ENCODE results near the gene STK32A. TPM values are rescaled to one million over a fixed set of nuclear protein-coding genes. Genes with fewer than 3 reads are reported as not detected.

The STK32A gene
- total RNA-seq, 1 experiment from 2014 or later = 6.8 TPM

DNA sequence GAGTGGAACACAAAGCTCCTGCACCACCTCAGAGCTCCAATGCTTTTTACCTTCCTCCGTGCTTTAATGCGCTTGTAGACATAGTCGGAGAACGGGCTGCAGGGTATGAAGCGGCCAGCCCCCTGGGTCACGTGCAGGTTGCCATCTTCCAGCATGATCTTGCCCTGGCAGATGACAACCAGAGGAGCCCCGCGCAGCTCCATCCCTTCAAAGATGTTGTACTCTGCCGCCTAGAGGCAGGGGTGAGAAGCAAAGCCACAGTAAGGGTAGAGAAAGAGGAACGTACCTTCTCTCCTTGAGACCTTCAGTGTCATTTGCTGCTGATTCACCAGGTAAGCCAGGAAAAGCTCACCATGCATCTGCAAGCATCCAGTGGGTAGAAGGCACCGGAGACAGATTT lies 162.8 kb downstream of the STK32A start:
- Histone ChIP-seq H3K27ac (ENCODE audit: low read length) (no peak overlapping the region), H2AFZ (ENCODE audit: low read length) (no peak overlapping the region), H3F3A (ENCODE audit: low read length, unreplicated experiment) (no peaks in the 10 kb centered on the region), H3K4me2 (ENCODE audit: low read length) (no peak overlapping the region), H3K27me3 (ENCODE audit: low read length) (no peaks in the 10 kb centered on the region), H3K9me3 (ENCODE audit: low read length) (no peaks in the 10 kb centered on the region), H3K79me2 (ENCODE audit: low read length) (no peaks in the 10 kb centered on the region), H4K20me1 (ENCODE audit: low read length) (no peaks in the 10 kb centered on the region), H3K36me3 (ENCODE audit: low read depth, low read length) (no peaks in the 10 kb centered on the region), H3K9me2 (replicated peaks; ENCODE audit: low read length) (no peaks in the 10 kb centered on the region), H3K4me3 (ENCODE audit: low read length) (no peak overlapping the region), H3K9ac (ENCODE audit: low read length) (no peak overlapping the region), H3K4me1 (ENCODE audit: insufficient read depth, low read length) (no peaks in the 10 kb centered on the region)
- DNase-seq (no peak), ATAC-seq (no peak)
- ChIA-PET CTCF (no interaction called here), POLR2A (ENCODE audit: unreplicated experiment) (interaction anchor here (0.6 kb wide), 1 partner anchor 163 kb away, joined by 3 read pairs; the partner anchor contains the start of gene STK32A)
- intact Hi-C loops (cut with micrococcal nuclease) = no loop called here
- no TSS peak for BruUV-seq (replicated peaks)
- TF ChIP-seq, protein P1, sequence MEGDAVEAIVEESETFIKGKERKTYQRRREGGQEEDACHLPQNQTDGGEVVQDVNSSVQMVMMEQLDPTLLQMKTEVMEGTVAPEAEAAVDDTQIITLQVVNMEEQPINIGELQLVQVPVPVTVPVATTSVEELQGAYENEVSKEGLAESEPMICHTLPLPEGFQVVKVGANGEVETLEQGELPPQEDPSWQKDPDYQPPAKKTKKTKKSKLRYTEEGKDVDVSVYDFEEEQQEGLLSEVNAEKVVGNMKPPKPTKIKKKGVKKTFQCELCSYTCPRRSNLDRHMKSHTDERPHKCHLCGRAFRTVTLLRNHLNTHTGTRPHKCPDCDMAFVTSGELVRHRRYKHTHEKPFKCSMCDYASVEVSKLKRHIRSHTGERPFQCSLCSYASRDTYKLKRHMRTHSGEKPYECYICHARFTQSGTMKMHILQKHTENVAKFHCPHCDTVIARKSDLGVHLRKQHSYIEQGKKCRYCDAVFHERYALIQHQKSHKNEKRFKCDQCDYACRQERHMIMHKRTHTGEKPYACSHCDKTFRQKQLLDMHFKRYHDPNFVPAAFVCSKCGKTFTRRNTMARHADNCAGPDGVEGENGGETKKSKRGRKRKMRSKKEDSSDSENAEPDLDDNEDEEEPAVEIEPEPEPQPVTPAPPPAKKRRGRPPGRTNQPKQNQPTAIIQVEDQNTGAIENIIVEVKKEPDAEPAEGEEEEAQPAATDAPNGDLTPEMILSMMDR (conservative IDR thresholded peaks at IDR 0.05; ENCODE audit: low read depth, low read length) = peak; percentile 19; the same call in 1 of the 2 replicates
- TF ChIP-seq EZH2phosphoT487 (IDR thresholded peaks at IDR 0.05; ENCODE audit: borderline replicate concordance, low read length) (no peak), EZH2 (IDR thresholded peaks at IDR 0.05; ENCODE audit: low read length, unreplicated experiment) (no peak)

- no peaks in the 10 kb centered on the region for H3F3A ChIP-seq (ENCODE audit: low read length, unreplicated experiment)
- ChIA-PET POLR2A (ENCODE audit: unreplicated experiment) (no interaction called here), CTCF (no interaction called here)
- H3K4me2 ChIP-seq (ENCODE audit: low read length) = no peak overlapping the region
- no peaks in the 10 kb centered on the region for H3K27me3 ChIP-seq (ENCODE audit: low read length)
- no peaks in the 10 kb centered on the region for H3K9me2 ChIP-seq (replicated peaks; ENCODE audit: low read length)
- no peak overlapping the region for H3K27ac ChIP-seq (ENCODE audit: low read length)
- intact Hi-C loops (cut with micrococcal nuclease) = no loop called here
- no peak overlapping the region for H2AFZ ChIP-seq (ENCODE audit: low read length)
- H3K79me2 ChIP-seq (ENCODE audit: low read length) = no peaks in the 10 kb centered on the region
- no peak for ATAC-seq
- no peaks in the 10 kb centered on the region for H3K9me3 ChIP-seq (ENCODE audit: low read length)
- BruUV-seq (replicated peaks) = no TSS peak
- no peak overlapping the region for H3K9ac ChIP-seq (ENCODE audit: low read length)
- no peaks in the 10 kb centered on the region for H4K20me1 ChIP-seq (ENCODE audit: low read length)
- DNase-seq = no peak
- no peak for TF ChIP-seq EZH2 (IDR thresholded peaks at IDR 0.05; ENCODE audit: low read length, unreplicated experiment)
- no peak for TF ChIP-seq EZH2phosphoT487 (IDR thresholded peaks at IDR 0.05; ENCODE audit: borderline replicate concordance, low read length)
- TF ChIP-seq, protein P1 (conservative IDR thresholded peaks at IDR 0.05; ENCODE audit: low read depth, low read length) = no peak
- H3K36me3 ChIP-seq (ENCODE audit: low read depth, low read length) = no peaks in the 10 kb centered on the region
- peaks cover 7% of the 10 kb centered on the region for H3K4me1 ChIP-seq (ENCODE audit: insufficient read depth, low read length)
- no peak overlapping the region for H3K4me3 ChIP-seq (ENCODE audit: low read length)
Observed at GRCh38 chr5:147398860-147399259, 164.0 kb downstream of the STK32A start.

GRCh38 chr5:147400126-147400809 lies 165.4 kb downstream of the STK32A start:
- Histone ChIP-seq H3K9ac (ENCODE audit: low read length) (no peak overlapping the region), H2AFZ (ENCODE audit: low read length) (no peak overlapping the region), H3K36me3 (ENCODE audit: low read depth, low read length) (no peaks in the 10 kb centered on the region), H4K20me1 (ENCODE audit: low read length) (no peaks in the 10 kb centered on the region), H3K4me2 (ENCODE audit: low read length) (no peak overlapping the region), H3F3A (ENCODE audit: low read length, unreplicated experiment) (no peaks in the 10 kb centered on the region), H3K27me3 (ENCODE audit: low read length) (no peaks in the 10 kb centered on the region), H3K4me1 (ENCODE audit: insufficient read depth, low read length) (peaks cover 17% of the 10 kb centered on the region), H3K9me3 (ENCODE audit: low read length) (no peaks in the 10 kb centered on the region), H3K9me2 (replicated peaks; ENCODE audit: low read length) (no peaks in the 10 kb centered on the region), H3K4me3 (ENCODE audit: low read length) (no peak overlapping the region), H3K27ac (ENCODE audit: low read length) (no peak overlapping the region), H3K79me2 (ENCODE audit: low read length) (no peaks in the 10 kb centered on the region)
- intact Hi-C loops (cut with micrococcal nuclease) = no loop called here
- ATAC-seq (no peak), DNase-seq (no peak)
- CTCF ChIA-PET = no interaction called here
- no TSS peak for BruUV-seq (replicated peaks)
- POLR2A ChIA-PET (ENCODE audit: unreplicated experiment) = no interaction called here
- TF ChIP-seq EZH2 (IDR thresholded peaks at IDR 0.05; ENCODE audit: low read length, unreplicated experiment) (no peak), EZH2phosphoT487 (IDR thresholded peaks at IDR 0.05; ENCODE audit: borderline replicate concordance, low read length) (no peak)
- TF ChIP-seq, protein P1 (conservative IDR thresholded peaks at IDR 0.05; ENCODE audit: low read depth, low read length) = no peak
